ENCODE data around the gene LRMDA. TPM values are rescaled to one million over a fixed set of nuclear protein-coding genes. Genes with fewer than 3 reads are reported as not detected.

LRMDA gene
- total and polyA plus RNA-seq, 2 of the 8 experiments (the other 6 are each of a cell fraction or from before 2014, with no cell fraction given): 0.86 to 2.8 TPM

GRCh38 chr10:76358743-76359395 lies 927.4 kb downstream of the LRMDA start:
- no peaks in the 10 kb centered on the region for H3K79me2 ChIP-seq (ENCODE audit: control insufficient read depth in 1 of 2, insufficient read depth in 2 of 2, low read length in 2 of 2)
- H2BK5ac ChIP-seq (ENCODE audit: low read depth, low read length): no peak overlapping the region
- H2BK120ac ChIP-seq (replicated peaks; ENCODE audit: low read depth, low read length): no peak overlapping the region
- H3K4me3 ChIP-seq (ENCODE audit: extremely low read depth in 1 of 4, insufficient read depth in 2 of 4, low read depth in 3 of 4, low read length in 4 of 4): no peak overlapping the region
- peaks cover 0 to 6% (median 2%) of the 10 kb centered on the region in 4 experiments; a peak in 4 of 7 replicates for H3K4me1 ChIP-seq (replicated peaks in 1 of 4; ENCODE audit: control insufficient read depth in 3 of 4, insufficient read depth in 4 of 4, low read length in 3 of 4)
- no peak overlapping the region for H4K91ac ChIP-seq (replicated peaks; ENCODE audit: insufficient read length, low read length)
- no peak overlapping the region for H2AFZ ChIP-seq (ENCODE audit: low read length)
- H3K4me2 ChIP-seq (ENCODE audit: insufficient read depth in 1 of 2, low read depth in 2 of 2, low read length in 2 of 2): no peak overlapping the region
- H3K4ac ChIP-seq (replicated peaks; ENCODE audit: insufficient read length, low read depth, low read length): no peak overlapping the region
- H3K36me3 ChIP-seq (ENCODE audit: control insufficient read depth in 2 of 4, insufficient read depth in 4 of 4, low read length in 3 of 4): no peaks in the 10 kb centered on the region
- no peak overlapping the region for H3K23ac ChIP-seq (ENCODE audit: insufficient read length)
- CTCF ChIA-PET (ENCODE audit: partially characterized antibody): no interaction called here
- no peak overlapping the region for H2AK5ac ChIP-seq (ENCODE audit: low read depth, low read length)
- no peaks in the 10 kb centered on the region for H3K9me3 ChIP-seq (ENCODE audit: insufficient read depth in 2 of 2, low read depth in 1 of 2, low read length in 1 of 2)
- no peak for FAIRE-seq
- H4K20me1 ChIP-seq (replicated peaks in 1 of 2; ENCODE audit: control insufficient read depth in 1 of 2, insufficient read depth in 2 of 2, low read length in 2 of 2): no peaks in the 10 kb centered on the region
- no peak overlapping the region for H2BK20ac ChIP-seq (ENCODE audit: low read length)
- no peak overlapping the region for H4K8ac ChIP-seq (ENCODE audit: extremely low read depth, insufficient read depth, low read length)
- no peak overlapping the region for H3K18ac ChIP-seq (ENCODE audit: extremely low read depth, low read length)
- POLR2A ChIA-PET (ENCODE audit: partially characterized antibody): no interaction called here
- no peaks in the 10 kb centered on the region for H3K23me2 ChIP-seq (ENCODE audit: low read depth, low read length)
- no peak overlapping the region for H3K14ac ChIP-seq (ENCODE audit: insufficient read length)
- no peak overlapping the region for H3K56ac ChIP-seq (replicated peaks; ENCODE audit: insufficient read length, low read depth, low read length)
- H2BK15ac ChIP-seq (ENCODE audit: low read length): no peak overlapping the region
- 94% methylated on average over 5 of the region's 5 CpGs; no CpG with 5 or more reads in 1 of the 2 experiments for WGBS, 2 experiments (ENCODE audit: extremely low coverage in 1 of 2, insufficient coverage in 1 of 2, insufficient read length in 1 of 2, insufficient replicate concordance in 2 of 2, low coverage in 1 of 2, low lambda C conversion rate in 2 of 2, missing lambda C conversion rate in 1 of 2)
- H2BK12ac ChIP-seq (ENCODE audit: low read depth, low read length): no peak overlapping the region
- H3K79me1 ChIP-seq (ENCODE audit: low read depth, low read length): no peaks in the 10 kb centered on the region
- H3K27me3 ChIP-seq (replicated peaks in 1 of 4; ENCODE audit: control insufficient read depth in 3 of 4, extremely low read depth in 1 of 4, insufficient read depth in 3 of 4, low read length in 3 of 4): no peaks in the 10 kb centered on the region
- DNase-seq (ENCODE audit: low read depth in 1 of 2, low spot score in 2 of 2): no peak
- H3K9ac ChIP-seq (replicated peaks in 1 of 4; ENCODE audit: extremely low read depth in 1 of 4, low read depth in 3 of 4, low read length in 3 of 4): peak overlapping the region in 1 of 4 experiments; percentile 8; a peak in 1 of 7 replicates
- H4K5ac ChIP-seq (ENCODE audit: insufficient read length, low read depth, low read length): no peak overlapping the region
- H3K27ac ChIP-seq (ENCODE audit: low read depth, low read length): no peak overlapping the region
- no peak for TF ChIP-seq POLR2AphosphoS5 (IDR thresholded peaks at IDR 0.05; ENCODE audit: low read depth, low read length)
- TF ChIP-seq JUND (IDR thresholded peaks at IDR 0.05; ENCODE audit: low read length): no peak
- TF ChIP-seq EGR1 (IDR thresholded peaks at IDR 0.05; ENCODE audit: borderline replicate concordance, low read depth, low read length): no peak
- TF ChIP-seq SIX5 (IDR thresholded peaks at IDR 0.05; ENCODE audit: low read depth, low read length): no peak
- no peak for TF ChIP-seq FOSL1 (IDR thresholded peaks at IDR 0.05; ENCODE audit: insufficient read depth, low read depth, low read length)
- no peak for TF ChIP-seq CHD2 (IDR thresholded peaks at IDR 0.05; ENCODE audit: low read length)
- TF ChIP-seq RBBP5 (IDR thresholded peaks at IDR 0.05; ENCODE audit: borderline replicate concordance, low read depth, low read length): no peak
- no peak for TF ChIP-seq CTCF (IDR thresholded peaks at IDR 0.05; ENCODE audit: control extremely low read depth in 1 of 3, insufficient read depth in 1 of 3, low read depth in 1 of 3, low read length in 3 of 3)
- TF ChIP-seq MAX (IDR thresholded peaks at IDR 0.05): no peak
- no peak for TF ChIP-seq KDM5A (IDR thresholded peaks at IDR 0.05; ENCODE audit: low read length)
